CD4-positive, alpha-beta T cell (primary cell): ENCODE data around the gene RALGPS1. TPM values are rescaled to one million over a fixed set of nuclear protein-coding genes. Genes with fewer than 3 reads are reported as not detected.

Source experiments
- ATAC-seq: fragments of 200-7000 bp; cut with Tn5 transposase; one replicate; pipeline ENCODE4 v1.10.0; 2022; ENCODE audit warnings: mild to moderate bottlenecking; ENCODE audit not compliant: poor library complexity
- CTCF ChIA-PET: fragments of 350-600 bp; sonication (Branson Sonifier 250); formaldehyde crosslinking; loops from one replicate; lab custom pipeline; 2021; ENCODE audit warnings: antibody characterized with exemption, inconsistent platforms; lab: Charles Lee
- POLR2A ChIA-PET: fragments of 350-600 bp; sonication (Branson Sonifier 250); formaldehyde crosslinking; loops from one replicate; lab custom pipeline; 2021; ENCODE audit warnings: antibody characterized with exemption, inconsistent platforms; lab: Charles Lee
- DNase-seq, 14 experiments: peaks; one replicate each; pipeline ENCODE4 v3.0.0-alpha.2; 2013 to 2020; ENCODE audit warnings: mixed read lengths in 2 of 14
- H3K27ac ChIP-seq, 2 donors: one replicate each; pipeline versions ENCODE4 v1.5.1 to v1.7.0; 2013; ENCODE audit warnings: low read length in 2 of 2, low read depth in 1 of 2, mild to moderate bottlenecking in 1 of 2
- H3K27me3 ChIP-seq, 2 experiments: 1 replicate in 1 of 2; 2 replicates in 1 of 2; pipeline versions ENCODE4 v1.6.1 to v1.7.0; 2013; ENCODE audit warnings: low read length in 2 of 2, control low read depth in 1 of 2, mild to moderate bottlenecking in 1 of 2, moderate library complexity in 1 of 2; ENCODE audit not compliant: insufficient read depth in 2 of 2, control insufficient read depth in 1 of 2
- H3K36me3 ChIP-seq: one replicate; pipeline ENCODE4 v1.6.1; 2013; ENCODE audit warnings: low read length, control low read depth; ENCODE audit not compliant: insufficient read depth
- H3K4me1 ChIP-seq: one replicate; pipeline ENCODE4 v1.6.1; 2013; ENCODE audit warnings: low read length, control low read depth; ENCODE audit not compliant: insufficient read depth
- H3K4me3 ChIP-seq: one replicate; pipeline ENCODE4 v1.5.1; 2013; ENCODE audit warnings: mild to moderate bottlenecking, low read length, moderate library complexity
- H3K9me3 ChIP-seq, 2 experiments: 1 replicate in 1 of 2; 2 replicates in 1 of 2; pipeline versions ENCODE4 v1.6.1 to v1.7.0; 2013; ENCODE audit warnings: low read length in 2 of 2, mild to moderate bottlenecking in 2 of 2, control low read depth in 1 of 2, moderate library complexity in 1 of 2; ENCODE audit not compliant: control insufficient read depth in 1 of 2, insufficient read depth in 1 of 2
- H3K27ac Mint-ChIP-seq: one replicate; pipeline ENCODE4 v1.8.0; 2020; ENCODE audit warnings: mixed read lengths
- H3K27me3 Mint-ChIP-seq: one replicate; pipeline ENCODE4 v1.8.0; 2021; ENCODE audit warnings: mixed read lengths
- H3K36me3 Mint-ChIP-seq: one replicate; pipeline ENCODE4 v1.8.0; 2021; ENCODE audit warnings: low read depth, mixed read lengths
- H3K4me1 Mint-ChIP-seq: one replicate; pipeline ENCODE4 v1.8.0; 2021; ENCODE audit warnings: low read depth, mixed read lengths
- H3K4me3 Mint-ChIP-seq: one replicate; pipeline ENCODE4 v1.8.0; 2020; ENCODE audit warnings: mild to moderate bottlenecking, mixed read lengths
- H3K9me3 Mint-ChIP-seq: one replicate; pipeline ENCODE4 v1.8.0; 2020; ENCODE audit warnings: mixed read lengths
- CTCF ChIP-seq: fragments of 200-600 bp; IDR thresholded peaks from one replicate; pipeline ENCODE4 v1.8.0; 2022; ENCODE audit warnings: antibody characterized with exemption, mild to moderate bottlenecking
- intact Hi-C, 2 experiments: fragments of 100-400 bp; cut with DNase I in 1 of 2; cut with micrococcal nuclease in 1 of 2; formaldehyde crosslinking; loops; one replicate each; pipeline versions ENCODE4 v1.15.1 to v1.9.0; 2023 to 2025; cut with DNase I, micrococcal nuclease
- total RNA-seq, 174 experiments: library from RNA in 2 of 174; stranded (reverse) in 2 of 174; gene quantifications; one replicate each; pipeline ENCODE4 v1.2.3 and lab custom pipeline; 2021 to 2026

RALGPS1 gene
- total RNA-seq, 2 experiments from 2014 or later = 5.8 to 6.3 TPM

GRCh38 chr9:127102176-127102575 lies 187.6 kb downstream of the RALGPS1 start:
- no peaks in the 10 kb centered on the region for H3K4me1 ChIP-seq
- intact Hi-C loops = no loop called here

GRCh38 chr9:127102788-127103187 lies 188.2 kb downstream of the RALGPS1 start:
- no peak overlapping the region for H3K27ac Mint-ChIP-seq
- H3K9me3 Mint-ChIP-seq = no peaks in the 10 kb centered on the region
- DNase-seq = no peak
- no peaks in the 10 kb centered on the region for H3K27me3 ChIP-seq
- no peaks in the 10 kb centered on the region for H3K36me3 ChIP-seq
- no peak for TF ChIP-seq CTCF
- H3K4me3 Mint-ChIP-seq = no peak overlapping the region
- CTCF ChIA-PET = no interaction called here
- no peak overlapping the region for H3K27ac ChIP-seq
- H3K4me1 ChIP-seq = no peaks in the 10 kb centered on the region
- intact Hi-C loops = no loop called here
- no peak overlapping the region for H3K4me3 ChIP-seq
- no peaks in the 10 kb centered on the region for H3K36me3 Mint-ChIP-seq
- H3K9me3 ChIP-seq = no peaks in the 10 kb centered on the region
- no peaks in the 10 kb centered on the region for H3K4me1 Mint-ChIP-seq
- no peaks in the 10 kb centered on the region for H3K27me3 Mint-ChIP-seq
- ATAC-seq = no peak
- POLR2A ChIA-PET = no interaction called here

More at GRCh38 chr9:127102176-127102575, 187.6 kb downstream of the RALGPS1 start:
- ATAC-seq = no peak
- no peaks in the 10 kb centered on the region for H3K9me3 ChIP-seq
- no peaks in the 10 kb centered on the region for H3K9me3 Mint-ChIP-seq
- no peaks in the 10 kb centered on the region for H3K27me3 ChIP-seq
- no peak for TF ChIP-seq CTCF
- no peaks in the 10 kb centered on the region for H3K4me1 Mint-ChIP-seq
- H3K4me3 ChIP-seq = no peak overlapping the region
- ChIA-PET POLR2A (no interaction called here), CTCF (no interaction called here)
- H3K27ac Mint-ChIP-seq = no peak overlapping the region
- no peaks in the 10 kb centered on the region for H3K27me3 Mint-ChIP-seq
- no peaks in the 10 kb centered on the region for H3K36me3 Mint-ChIP-seq
- no peak overlapping the region for H3K4me3 Mint-ChIP-seq
- no peaks in the 10 kb centered on the region for H3K36me3 ChIP-seq
- DNase-seq = no peak
- H3K27ac ChIP-seq = no peak overlapping the region

- no peak overlapping the region for H3K4me3 Mint-ChIP-seq
- Histone ChIP-seq H3K9me3 (no peaks in the 10 kb centered on the region), H3K4me1 (no peaks in the 10 kb centered on the region), H3K27ac (no peak overlapping the region), H3K36me3 (no peaks in the 10 kb centered on the region), H3K4me3 (no peak overlapping the region), H3K27me3 (no peaks in the 10 kb centered on the region)
- no peaks in the 10 kb centered on the region for H3K4me1 Mint-ChIP-seq
- no peaks in the 10 kb centered on the region for H3K27me3 Mint-ChIP-seq
- intact Hi-C loops = no loop called here
- DNase-seq (no peak), ATAC-seq (no peak)
- TF ChIP-seq CTCF = no peak
- H3K27ac Mint-ChIP-seq = no peak overlapping the region
- no peaks in the 10 kb centered on the region for H3K9me3 Mint-ChIP-seq
- ChIA-PET POLR2A (no interaction called here), CTCF (no interaction called here)
- H3K36me3 Mint-ChIP-seq = no peaks in the 10 kb centered on the region
These were observed 190.2 kb downstream of the RALGPS1 start for GRCh38 chr9:127104581-127105311.
